K562 (cell line): ENCODE results near the gene GADD45GIP1.
A peak's percentile ranks its signal among the peaks of the same experiment; 100 is the strongest.

Experiments
- ATF7 ChIP-seq: fragments of 450-650 bp; IDR thresholded peaks from 2 replicates; pipeline ENCODE4 v1.7.1; 2014; ENCODE audit warnings: mild to moderate bottlenecking, moderate library complexity
- CBFB ChIP-seq: sonication (generic); formaldehyde crosslinking; IDR thresholded peaks from 2 replicates; pipeline ENCODE4 v1.4.0; 2020; ENCODE audit warnings: mild to moderate bottlenecking, missing genetic modification reagents
- E2F5 ChIP-seq: sonication (generic); formaldehyde crosslinking; IDR thresholded peaks from 2 replicates; pipeline ENCODE4 v1.8.0; 2022; ENCODE audit warnings: mild to moderate bottlenecking, missing genetic modification reagents
- POLR2G ChIP-seq: fragments of 200-400 bp; formaldehyde crosslinking; IDR thresholded peaks from 2 replicates; pipeline ENCODE4 v1.6.1; 2017; ENCODE audit warnings: low read depth, mild to moderate bottlenecking, antibody characterized with exemption, low read length, moderate library complexity
- RNF2 ChIP-seq: sonication (generic); IDR thresholded peaks from 2 replicates; pipeline ENCODE4 v1.6.1; 2016
- SMAD1 ChIP-seq: fragments of 150-350 bp; IDR thresholded peaks from 2 replicates; pipeline ENCODE4 v1.6.1; 2014; ENCODE audit warnings: low read length, low read depth; ENCODE audit not compliant: partially characterized antibody
- ZNF197 ChIP-seq: fragments of 200-800 bp; sonication (Bioruptor generic); IDR thresholded peaks from 2 replicates; pipeline ENCODE4 v1.6.1; 2016; ENCODE audit warnings: low read depth, missing genetic modification characterization, missing compliant biosample characterization
- ZNF212 ChIP-seq: fragments of 450-650 bp; formaldehyde crosslinking; IDR thresholded peaks from 2 replicates; pipeline ENCODE4 v1.4.0; 2020; ENCODE audit warnings: mild to moderate bottlenecking
- ZNF407 ChIP-seq: fragments of 450-650 bp; IDR thresholded peaks from 2 replicates; pipeline ENCODE4 v1.6.1; 2016; ENCODE audit warnings: low read depth

- TF ChIP-seq E2F5: 0 out of 2 replicates have a peak, but pooled peaks have one; percentile 54
- TF ChIP-seq ZNF407: no peak
- no peak for TF ChIP-seq ZNF197 (CRISPR knock-in tag)
- TF ChIP-seq CBFB: no peak; the same call in 1 of the 2 replicates
- TF ChIP-seq SMAD1: no peak
- peak; percentile 87 for TF ChIP-seq POLR2G
- no peak for TF ChIP-seq RNF2
- no peak for TF ChIP-seq ZNF212
- TF ChIP-seq ATF7: no peak
These were observed 18.0 kb downstream of the GADD45GIP1 start for GRCh38 chr19:12938779-12939601.
